GM21390 (cell line): ENCODE data around the gene LENEP.
"Not testable (repeated sequence)": the region's sequence is repeated elsewhere in the genome, so short reads cannot be mapped to it uniquely, and the experiment has no call there.

ENCODE experiments used
- ATAC-seq: cut with Tn5 transposase; IDR thresholded peaks from one replicate; pipeline ENCODE4 v1.9.1; 2021; ENCODE audit not compliant: unreplicated experiment

LENEP gene

GRCh38 chr1:154974808-154975408 lies 18.5 kb upstream of the LENEP start:
- peak; percentile 38 for ATAC-seq

GRCh38 chr1:154975409-154976059 lies 17.9 kb upstream of the LENEP start:
- ATAC-seq, result no peak

GRCh38 chr1:154977762-154978161 lies 15.6 kb upstream of the LENEP start:
- ATAC-seq, result not testable (repeated sequence)

DNA sequence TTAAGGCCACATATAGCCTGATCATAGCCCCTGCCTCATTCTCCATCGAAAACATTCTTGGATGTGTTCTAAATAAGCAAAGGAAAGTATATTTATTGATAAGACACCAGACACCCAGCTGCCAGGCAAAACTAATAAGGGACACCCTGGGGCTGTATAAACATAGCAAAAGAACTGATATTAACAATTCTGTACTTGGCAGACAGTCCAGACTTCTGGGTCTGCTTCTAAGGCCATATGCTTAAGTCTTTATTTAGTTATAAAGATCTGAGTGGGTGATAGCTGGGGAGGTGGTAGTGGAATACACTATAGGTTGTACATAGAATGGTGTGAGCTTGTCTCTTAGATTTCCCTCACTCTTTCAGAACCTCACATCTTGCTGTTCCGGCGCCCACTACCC lies 15.0 kb upstream of the LENEP start:
- ATAC-seq, result no peak

GRCh38 chr1:154982341-154982740 lies 11.0 kb upstream of the LENEP start:
- ATAC-seq, result no peak

DNA sequence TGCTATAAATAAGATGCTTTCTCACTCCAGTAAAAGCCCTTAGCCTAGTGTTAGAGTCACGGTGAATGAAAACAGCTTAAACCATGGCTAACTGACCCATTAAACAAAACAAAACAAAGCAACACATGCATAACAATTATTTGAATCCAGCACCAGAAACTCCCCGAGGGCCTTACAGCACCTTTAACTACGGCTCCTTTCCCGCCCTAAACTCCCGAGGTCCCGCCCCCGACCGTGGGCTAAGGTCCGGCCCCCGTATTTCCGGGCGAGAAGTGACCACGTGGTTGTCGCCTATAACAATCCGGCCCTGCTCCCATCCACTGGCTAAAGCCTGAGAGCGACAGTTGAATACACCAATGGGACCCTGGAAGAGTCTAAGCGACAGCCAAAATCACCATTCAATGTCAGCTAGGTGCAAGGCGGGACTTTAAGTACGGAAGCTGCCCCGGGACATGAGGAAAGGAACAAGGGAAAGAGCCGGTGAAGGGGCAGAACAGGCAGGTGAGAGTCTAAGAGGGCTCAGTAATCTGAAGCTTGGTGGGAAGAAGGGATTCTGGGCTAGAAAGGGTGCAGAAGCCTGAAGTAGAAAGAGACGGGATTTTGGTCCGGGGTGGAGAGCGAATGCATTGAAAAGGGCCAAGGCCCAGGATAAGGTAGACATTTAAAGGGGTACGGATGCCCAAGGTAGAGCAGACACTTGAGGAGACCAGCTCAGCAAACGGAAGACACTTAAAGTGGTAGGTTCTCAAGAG lies 10.3 kb upstream of the LENEP start, which contains the start of gene FLAD1:
FLAD1 (plus strand) TSS at position 448 of the 752 bp plus-strand sequence. CDS start 351 bp downstream, outside the sequence.
- ATAC-seq, result peak; percentile 95

DNA sequence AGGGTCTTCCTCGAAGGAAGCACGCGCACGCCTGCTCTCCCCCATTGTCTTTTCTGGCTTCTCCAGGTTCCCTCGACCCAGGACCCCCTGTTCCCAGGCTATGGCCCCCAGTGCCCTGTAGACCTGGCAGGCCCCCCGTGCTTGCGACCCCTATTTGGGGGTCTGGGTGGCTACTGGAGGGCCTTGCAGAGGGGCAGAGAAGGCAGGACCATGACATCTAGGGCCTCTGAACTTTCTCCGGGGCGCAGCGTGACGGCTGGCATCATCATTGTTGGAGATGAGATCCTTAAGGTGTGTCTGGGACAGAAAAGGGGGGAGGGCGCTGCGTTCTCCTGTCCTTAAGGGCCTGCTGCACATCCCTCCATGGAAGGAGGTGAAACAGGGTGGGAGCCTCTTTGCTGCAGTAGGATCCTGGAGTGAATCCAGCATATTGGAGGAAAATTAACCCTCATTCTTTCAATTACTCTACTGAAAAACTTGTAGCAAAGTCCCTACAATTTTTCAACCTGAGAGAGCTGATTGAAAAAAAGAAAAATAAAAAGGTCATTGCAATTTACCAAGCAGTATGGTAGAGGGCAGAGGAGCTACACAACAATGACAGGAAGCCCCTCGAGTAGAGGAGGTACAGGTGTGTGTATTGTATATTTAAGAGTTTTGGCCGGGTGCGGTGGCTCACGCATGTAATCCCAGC lies 9.5 kb upstream of the LENEP start:
- no peak for ATAC-seq

DNA sequence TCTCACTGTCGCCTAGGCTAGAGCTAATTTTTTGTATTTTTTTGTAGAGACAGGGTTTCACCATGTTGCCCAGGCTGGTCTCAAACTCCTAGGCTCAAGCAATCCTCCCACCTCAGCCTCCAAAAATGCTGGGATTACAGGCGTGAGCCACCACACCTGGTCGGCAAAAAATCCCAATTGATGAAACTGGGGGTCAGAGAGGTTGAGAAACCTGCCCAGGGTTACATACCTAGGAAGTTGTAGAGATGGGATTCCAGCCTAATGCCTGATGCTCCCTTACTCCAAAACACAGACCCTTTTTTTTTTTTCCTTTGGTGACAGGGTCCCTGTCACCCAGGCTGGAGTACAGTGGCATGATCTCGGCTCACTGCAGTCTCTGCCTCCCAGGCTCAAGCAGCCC lies 6.7 kb upstream of the LENEP start:
- ATAC-seq, result not testable (repeated sequence)

DNA sequence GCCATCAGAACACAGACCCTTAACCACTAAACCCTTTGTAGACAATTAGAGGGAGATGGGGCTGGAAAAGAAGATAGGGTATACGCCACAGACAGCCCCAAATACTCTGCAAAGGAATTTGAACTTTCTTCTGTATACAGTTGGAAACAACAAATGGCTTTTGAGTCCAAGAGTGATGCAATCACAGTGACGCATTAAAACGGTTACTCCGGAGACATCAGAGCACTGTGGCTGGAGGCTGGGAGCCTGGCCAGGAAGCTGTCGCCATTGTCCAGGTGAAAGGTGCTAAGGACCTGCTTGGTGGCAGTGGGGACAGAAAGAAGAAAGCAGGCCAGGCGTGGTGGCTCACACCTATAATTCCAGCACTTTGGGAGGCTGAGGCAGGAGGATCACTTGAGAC lies 6.1 kb upstream of the LENEP start:
- no peak for ATAC-seq

GRCh38 chr1:154988058-154988954 lies 5.1 kb upstream of the LENEP start:
- ATAC-seq, result no peak

DNA sequence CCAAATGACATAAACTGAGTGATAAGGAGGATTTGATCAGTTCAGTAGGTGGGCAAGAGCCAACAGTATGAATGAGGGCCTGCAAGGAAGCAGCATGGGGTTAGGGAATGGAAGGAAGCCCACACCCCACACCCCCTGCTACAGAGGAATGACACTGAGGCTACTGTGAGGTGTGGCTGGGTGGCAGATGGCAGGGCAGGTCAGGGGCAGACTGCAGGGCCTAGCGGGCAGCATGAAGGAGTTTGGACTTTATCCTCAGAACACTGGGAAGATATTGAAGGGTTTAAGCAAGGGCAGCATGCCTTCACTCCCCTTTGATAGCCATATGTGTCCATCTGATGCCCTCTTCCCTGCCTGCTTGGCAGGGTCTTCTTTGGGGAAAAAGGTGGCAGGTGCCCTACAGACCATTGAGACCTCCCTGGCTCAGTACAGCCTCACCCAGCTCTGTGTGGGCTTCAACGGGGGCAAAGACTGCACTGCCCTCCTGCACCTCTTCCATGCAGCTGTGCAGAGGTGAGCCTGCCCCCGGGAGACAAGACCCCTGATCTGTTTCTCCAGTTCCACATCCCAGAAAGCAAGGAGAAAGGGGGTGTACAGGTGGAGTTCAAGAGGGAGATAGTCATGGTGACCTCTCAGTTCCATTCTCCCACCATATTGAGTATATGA lies 4.1 kb upstream of the LENEP start:
- no peak for ATAC-seq

DNA sequence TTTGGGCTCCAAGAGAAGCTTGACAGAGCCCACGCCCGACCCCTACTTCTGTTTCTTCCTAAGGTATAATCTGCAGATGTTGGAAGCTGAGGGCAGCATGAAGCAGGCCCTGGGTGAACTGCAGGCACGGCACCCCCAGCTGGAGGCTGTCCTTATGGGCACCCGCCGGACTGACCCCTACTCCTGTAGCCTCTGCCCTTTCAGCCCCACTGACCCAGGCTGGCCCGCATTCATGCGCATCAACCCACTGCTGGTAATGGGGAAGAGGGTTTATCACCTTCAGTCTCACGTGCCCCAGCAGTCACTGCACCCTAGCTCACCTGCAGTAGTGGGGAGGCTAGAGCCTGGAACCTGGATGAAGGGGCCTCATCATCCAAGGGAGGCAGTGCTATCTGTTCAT lies 3.1 kb upstream of the LENEP start:
- no peak for ATAC-seq

GRCh38 chr1:154992721-154993571 lies 440 bp upstream of the LENEP start:
- no peak for ATAC-seq

DNA sequence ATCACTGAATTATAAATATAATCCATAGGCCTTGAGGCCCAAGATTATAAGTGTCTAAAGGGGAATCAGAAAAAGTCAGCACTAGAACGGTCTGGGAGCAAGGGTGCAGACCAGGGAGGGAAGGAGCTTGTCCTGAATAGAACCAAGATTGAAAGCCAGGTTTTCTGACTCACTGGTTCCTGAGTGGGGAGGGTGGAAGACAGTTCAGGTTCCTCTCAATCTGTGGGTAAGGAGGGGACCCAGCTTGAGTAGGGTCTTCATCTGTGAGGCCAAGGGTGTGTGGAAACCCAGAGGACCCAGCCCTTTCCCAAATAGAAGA lies 842 bp downstream of the LENEP start:
- no peak for ATAC-seq

- no peak for ATAC-seq
These were observed 1.2 kb downstream of the LENEP start for GRCh38 chr1:154994591-154994990.

GRCh38 chr1:154995301-154995983 lies 2.1 kb downstream of the LENEP start:
- ATAC-seq, result not testable (repeated sequence)

DNA sequence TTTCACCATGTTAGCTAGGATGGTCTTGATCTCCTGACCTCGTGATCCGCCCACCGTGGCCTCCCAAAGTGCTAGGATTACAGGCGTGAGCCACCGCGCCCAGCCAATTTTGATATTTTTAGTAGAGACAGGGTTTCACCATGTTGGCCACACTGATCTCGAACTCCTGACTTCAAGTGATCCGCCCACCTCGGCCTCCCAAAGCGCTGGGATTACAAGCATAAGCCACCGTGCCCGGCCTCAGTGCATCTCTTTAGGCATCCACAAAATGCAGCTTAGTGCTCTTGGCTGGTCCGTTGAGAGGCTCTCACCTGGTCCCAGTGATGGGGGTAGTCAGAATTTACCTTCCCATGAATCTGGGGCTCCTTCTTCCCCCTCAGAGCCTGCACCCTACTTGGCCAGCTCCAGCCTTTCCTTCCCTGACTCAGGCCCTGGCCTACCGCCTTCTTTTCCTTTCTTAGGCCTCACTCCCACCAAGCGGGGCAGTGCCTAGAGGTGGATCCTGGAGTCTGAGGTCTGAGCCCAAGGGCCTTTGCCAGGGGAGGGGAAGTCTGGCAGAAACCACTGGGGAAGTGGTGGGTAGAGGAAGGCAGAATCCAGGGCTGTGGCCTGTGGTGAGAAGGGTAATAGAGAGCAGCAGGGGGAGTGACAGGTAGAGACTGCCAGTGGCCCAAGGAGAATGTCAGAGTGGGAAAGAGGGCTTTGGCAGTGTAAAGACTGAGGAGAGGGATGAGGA lies 3.7 kb downstream of the LENEP start:
- ATAC-seq, result no peak

DNA sequence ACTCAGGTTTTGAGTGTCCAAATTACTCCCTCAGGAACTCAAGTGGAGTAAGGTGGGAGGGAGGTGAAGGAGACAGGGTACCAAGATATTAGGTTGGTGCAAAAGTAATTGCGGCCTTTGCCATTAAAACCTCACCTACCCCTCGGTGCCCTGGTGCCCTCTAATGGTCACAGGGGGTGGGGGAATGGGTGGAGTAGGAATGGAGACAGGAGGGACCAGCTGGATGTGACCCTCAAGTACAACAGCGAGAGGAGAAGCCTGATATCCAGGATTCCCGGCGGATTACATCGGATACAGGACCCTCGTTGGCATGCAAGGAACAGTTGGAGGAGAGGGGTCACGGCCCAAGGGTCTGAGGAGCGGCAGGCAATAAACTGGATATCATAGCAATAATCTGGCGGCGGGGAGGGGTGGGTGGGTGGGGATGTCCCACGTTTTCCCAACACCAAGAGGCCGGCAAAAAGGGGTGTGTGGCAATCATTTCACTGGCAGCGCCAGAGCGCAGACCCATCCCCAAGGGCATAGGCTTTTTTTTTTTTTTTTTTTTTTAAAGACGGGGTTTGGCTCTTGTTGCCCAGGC lies 4.9 kb downstream of the LENEP start:
- ATAC-seq, result no peak
